ENCODE measurements around the gene GJC3.

Gene GJC3

GRCh38 chr7:99929730-99930053 is 272 bp upstream of the GJC3 start:
- peak overlapping the region; percentile 53 for H3K4me3 ChIP-seq (ENCODE audit: low read depth, low read length)
- H3K4me1 ChIP-seq (ENCODE audit: control insufficient read depth, insufficient read depth, low read length, unreplicated experiment) = no peaks in the 10 kb centered on the region
- no peaks in the 10 kb centered on the region for H3K79me2 ChIP-seq (ENCODE audit: control insufficient read depth, insufficient read depth, low read length, unreplicated experiment)
- H3K36me3 ChIP-seq (ENCODE audit: insufficient read depth, low read length) = no peaks in the 10 kb centered on the region
- no peak overlapping the region for H3K27ac ChIP-seq (ENCODE audit: low read depth, low read length)
- peaks cover 61% of the 10 kb centered on the region for H3K27me3 ChIP-seq (ENCODE audit: insufficient read depth, low read length)
- H2AFZ ChIP-seq (ENCODE audit: low read length, unreplicated experiment) = peak overlapping the region; percentile 39

GRCh38 chr7:99928188-99928587 is 1.2 kb downstream of the GJC3 start:
- Histone ChIP-seq H3K27ac (ENCODE audit: low read depth, low read length) (no peak overlapping the region), H3K27me3 (ENCODE audit: insufficient read depth, low read length) (peaks cover 46% of the 10 kb centered on the region), H3K36me3 (ENCODE audit: insufficient read depth, low read length) (no peaks in the 10 kb centered on the region), H3K79me2 (ENCODE audit: control insufficient read depth, insufficient read depth, low read length, unreplicated experiment) (no peaks in the 10 kb centered on the region), H3K4me3 (ENCODE audit: low read depth, low read length) (no peak overlapping the region), H2AFZ (ENCODE audit: low read length, unreplicated experiment) (no peak overlapping the region), H3K4me1 (ENCODE audit: control insufficient read depth, insufficient read depth, low read length, unreplicated experiment) (no peaks in the 10 kb centered on the region)

- Histone ChIP-seq H3K4me3 (ENCODE audit: low read depth, low read length) (no peak overlapping the region), H3K79me2 (ENCODE audit: control insufficient read depth, insufficient read depth, low read length, unreplicated experiment) (no peaks in the 10 kb centered on the region), H2AFZ (ENCODE audit: low read length, unreplicated experiment) (no peak overlapping the region), H3K4me1 (ENCODE audit: control insufficient read depth, insufficient read depth, low read length, unreplicated experiment) (no peaks in the 10 kb centered on the region), H3K36me3 (ENCODE audit: insufficient read depth, low read length) (no peaks in the 10 kb centered on the region), H3K27ac (ENCODE audit: low read depth, low read length) (no peak overlapping the region), H3K27me3 (ENCODE audit: insufficient read depth, low read length) (peaks cover 40% of the 10 kb centered on the region)
Observed at GRCh38 chr7:99927536-99927935, 1.9 kb downstream of the GJC3 start.

- H2AFZ ChIP-seq (ENCODE audit: low read length, unreplicated experiment) = no peak overlapping the region
- H3K4me3 ChIP-seq (ENCODE audit: low read depth, low read length) = no peak overlapping the region
- peaks cover 6% of the 10 kb centered on the region for H3K36me3 ChIP-seq (ENCODE audit: insufficient read depth, low read length)
- H3K79me2 ChIP-seq (ENCODE audit: control insufficient read depth, insufficient read depth, low read length, unreplicated experiment) = no peaks in the 10 kb centered on the region
- peaks cover 30% of the 10 kb centered on the region for H3K27me3 ChIP-seq (ENCODE audit: insufficient read depth, low read length)
- no peaks in the 10 kb centered on the region for H3K4me1 ChIP-seq (ENCODE audit: control insufficient read depth, insufficient read depth, low read length, unreplicated experiment)
- no peak overlapping the region for H3K27ac ChIP-seq (ENCODE audit: low read depth, low read length)
Observed at GRCh38 chr7:99926321-99926720, 3.1 kb downstream of the GJC3 start.

GRCh38 chr7:99923200-99923599 is 6.2 kb downstream of the GJC3 start:
- H3K27ac ChIP-seq (ENCODE audit: low read depth, low read length) = no peak overlapping the region
- H3K4me3 ChIP-seq (ENCODE audit: low read depth, low read length) = no peak overlapping the region
- no peak overlapping the region for H2AFZ ChIP-seq (ENCODE audit: low read length, unreplicated experiment)
- peaks cover 19% of the 10 kb centered on the region for H3K27me3 ChIP-seq (ENCODE audit: insufficient read depth, low read length)
- H3K79me2 ChIP-seq (ENCODE audit: control insufficient read depth, insufficient read depth, low read length, unreplicated experiment) = peaks cover 12% of the 10 kb centered on the region
- peaks cover 8% of the 10 kb centered on the region for H3K36me3 ChIP-seq (ENCODE audit: insufficient read depth, low read length)
- peaks cover under 1% of the 10 kb centered on the region for H3K4me1 ChIP-seq (ENCODE audit: control insufficient read depth, insufficient read depth, low read length, unreplicated experiment)

GRCh38 chr7:99920149-99920548 is 9.3 kb downstream of the GJC3 start:
- Histone ChIP-seq H3K36me3 (ENCODE audit: insufficient read depth, low read length) (peaks cover 16% of the 10 kb centered on the region), H3K4me3 (ENCODE audit: low read depth, low read length) (peak overlapping the region; percentile 87), H3K79me2 (ENCODE audit: control insufficient read depth, insufficient read depth, low read length, unreplicated experiment) (peaks cover 41% of the 10 kb centered on the region), H3K27ac (ENCODE audit: low read depth, low read length) (no peak overlapping the region), H2AFZ (ENCODE audit: low read length, unreplicated experiment) (peak overlapping the region; percentile 92), H3K27me3 (ENCODE audit: insufficient read depth, low read length) (no peaks in the 10 kb centered on the region), H3K4me1 (ENCODE audit: control insufficient read depth, insufficient read depth, low read length, unreplicated experiment) (peaks cover 6% of the 10 kb centered on the region)

- H3K27me3 ChIP-seq (ENCODE audit: insufficient read depth, low read length) = no peaks in the 10 kb centered on the region
- H3K36me3 ChIP-seq (ENCODE audit: insufficient read depth, low read length) = peaks cover 16% of the 10 kb centered on the region
- peak overlapping the region; percentile 87 for H3K4me3 ChIP-seq (ENCODE audit: low read depth, low read length)
- H3K4me1 ChIP-seq (ENCODE audit: control insufficient read depth, insufficient read depth, low read length, unreplicated experiment) = peaks cover 6% of the 10 kb centered on the region
- H2AFZ ChIP-seq (ENCODE audit: low read length, unreplicated experiment) = peak overlapping the region; percentile 92
- H3K27ac ChIP-seq (ENCODE audit: low read depth, low read length) = peak overlapping the region; percentile 74
- peaks cover 44% of the 10 kb centered on the region for H3K79me2 ChIP-seq (ENCODE audit: control insufficient read depth, insufficient read depth, low read length, unreplicated experiment)
Observed at GRCh38 chr7:99919814-99920112, 9.7 kb downstream of the GJC3 start.

- H3K27ac ChIP-seq (ENCODE audit: low read depth, low read length) = peak within 1 kb of the TSS; percentile 74
Observed at GRCh38 chr7:99918959-99919813, 10.2 kb downstream of the GJC3 start, which contains the start of gene TRIM4. Gene TRIM4 (minus strand): TSS chr7:99919530. CDS start chr7:99919401, 129 bp downstream.

GRCh38 chr7:99910976-99911375 is 18.4 kb downstream of the GJC3 start:
- Histone ChIP-seq H3K79me2 (ENCODE audit: control insufficient read depth, insufficient read depth, low read length, unreplicated experiment) (peaks cover 52% of the 10 kb centered on the region), H3K4me1 (ENCODE audit: control insufficient read depth, insufficient read depth, low read length, unreplicated experiment) (no peaks in the 10 kb centered on the region), H3K27me3 (ENCODE audit: insufficient read depth, low read length) (no peaks in the 10 kb centered on the region), H3K36me3 (ENCODE audit: insufficient read depth, low read length) (peaks cover 28% of the 10 kb centered on the region), H2AFZ (ENCODE audit: low read length, unreplicated experiment) (no peak overlapping the region), H3K27ac (ENCODE audit: low read depth, low read length) (no peak overlapping the region), H3K4me3 (ENCODE audit: low read depth, low read length) (no peak overlapping the region)

More at GRCh38 chr7:99918959-99919813, 10.2 kb downstream of the GJC3 start, which contains the start of gene TRIM4:
- no peaks in the 10 kb centered on the region for H3K27me3 ChIP-seq (ENCODE audit: insufficient read depth, low read length)
- peak within 1 kb of the TSS; percentile 92 for H2AFZ ChIP-seq (ENCODE audit: low read length, unreplicated experiment)
- peaks cover 50% of the 10 kb centered on the region for H3K79me2 ChIP-seq (ENCODE audit: control insufficient read depth, insufficient read depth, low read length, unreplicated experiment)
- peak within 1 kb of the TSS; percentile 87 for H3K4me3 ChIP-seq (ENCODE audit: low read depth, low read length)
- H3K36me3 ChIP-seq (ENCODE audit: insufficient read depth, low read length) = peaks cover 16% of the 10 kb centered on the region
- H3K4me1 ChIP-seq (ENCODE audit: control insufficient read depth, insufficient read depth, low read length, unreplicated experiment) = peaks cover 6% of the 10 kb centered on the region

GRCh38 chr7:99901581-99901980 is 27.8 kb downstream of the GJC3 start:
- Histone ChIP-seq H3K27ac (ENCODE audit: low read depth, low read length) (no peak overlapping the region), H3K79me2 (ENCODE audit: control insufficient read depth, insufficient read depth, low read length, unreplicated experiment) (no peaks in the 10 kb centered on the region), H3K4me3 (ENCODE audit: low read depth, low read length) (no peak overlapping the region), H2AFZ (ENCODE audit: low read length, unreplicated experiment) (no peak overlapping the region), H3K36me3 (ENCODE audit: insufficient read depth, low read length) (peaks cover 48% of the 10 kb centered on the region), H3K4me1 (ENCODE audit: control insufficient read depth, insufficient read depth, low read length, unreplicated experiment) (no peaks in the 10 kb centered on the region), H3K27me3 (ENCODE audit: insufficient read depth, low read length) (no peaks in the 10 kb centered on the region)

GRCh38 chr7:99899830-99900519 is 29.4 kb downstream of the GJC3 start:
- Histone ChIP-seq H3K79me2 (ENCODE audit: control insufficient read depth, insufficient read depth, low read length, unreplicated experiment) (no peaks in the 10 kb centered on the region), H3K36me3 (ENCODE audit: insufficient read depth, low read length) (peaks cover 40% of the 10 kb centered on the region), H2AFZ (ENCODE audit: low read length, unreplicated experiment) (no peak overlapping the region)

More at GRCh38 chr7:99899830-99900519, 29.4 kb downstream of the GJC3 start:
- Histone ChIP-seq H3K27me3 (ENCODE audit: insufficient read depth, low read length) (no peaks in the 10 kb centered on the region), H3K27ac (ENCODE audit: low read depth, low read length) (no peak overlapping the region), H3K4me1 (ENCODE audit: control insufficient read depth, insufficient read depth, low read length, unreplicated experiment) (no peaks in the 10 kb centered on the region), H3K4me3 (ENCODE audit: low read depth, low read length) (no peak overlapping the region)

Measured in ACC112 (cell line).